AG20443 (cell line): Measurements from ENCODE around the gene SCN4A.
"Not testable (repeated sequence)": the region's sequence is repeated elsewhere in the genome, so short reads cannot be mapped to it uniquely, and the experiment has no call there.

ENCODE experiments used
- DNase-seq: peaks from one replicate; pipeline ENCODE4 v3.0.0; 2012; ENCODE audit warnings: low spot score, mixed read lengths

Gene SCN4A

DNA sequence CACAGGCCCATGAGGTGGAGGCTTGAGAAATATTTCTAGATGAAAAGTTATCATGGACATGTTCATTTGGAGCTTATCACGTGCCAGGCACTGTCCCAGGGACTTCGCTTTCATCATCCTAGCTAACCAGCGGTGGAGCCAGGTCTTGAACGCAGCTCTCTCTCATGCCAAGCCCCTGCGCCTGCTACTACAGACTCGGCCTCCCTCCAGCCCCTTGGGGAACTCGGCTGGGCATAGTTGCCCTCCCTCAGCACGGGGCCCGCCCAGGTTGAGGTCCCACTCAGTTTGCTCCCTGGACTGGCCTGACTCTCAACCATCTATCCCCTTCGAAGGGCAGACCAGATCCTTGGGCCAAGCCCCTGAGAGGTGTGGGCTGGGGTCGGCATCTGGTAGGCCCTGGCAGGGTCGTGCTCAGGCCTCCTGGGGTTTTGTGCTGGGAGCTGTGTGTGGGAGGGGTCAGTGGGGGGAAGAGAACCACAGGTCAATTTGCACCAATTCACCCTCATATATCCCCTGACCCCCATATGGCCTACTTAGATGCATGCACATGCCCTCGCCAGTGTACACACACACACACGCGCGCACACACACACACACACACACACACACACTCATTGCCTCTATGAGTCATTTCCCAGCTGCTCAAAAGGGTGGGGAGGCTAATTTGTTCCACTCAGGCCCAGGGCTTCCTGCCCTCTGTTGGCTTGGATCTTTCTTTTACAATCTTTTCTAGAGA lies 12.1 kb upstream of the SCN4A start:
- peak; percentile 91 for DNase-seq

DNA sequence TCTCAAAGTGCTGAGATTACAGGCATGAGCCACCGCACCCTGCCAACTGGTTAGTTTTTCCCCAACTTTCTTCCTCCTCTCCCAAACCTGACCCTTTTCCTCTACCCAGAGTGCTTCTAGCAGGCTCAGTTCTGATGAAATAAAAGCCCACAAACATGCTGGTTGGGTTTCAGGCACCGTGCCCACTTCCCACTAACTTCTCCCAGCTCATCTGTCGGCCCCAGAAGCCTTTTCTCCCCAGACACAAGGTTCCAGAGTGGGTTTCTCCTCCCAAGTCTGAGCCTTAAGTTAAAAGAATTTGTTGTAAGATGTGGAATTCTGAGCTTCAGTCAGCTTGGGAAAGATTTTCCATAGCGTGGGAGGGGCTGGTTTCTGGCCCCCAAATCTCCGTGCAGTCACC lies 11.5 kb upstream of the SCN4A start:
- peak; percentile 48 for DNase-seq

GRCh38 chr17:63983320-63983719 lies 10.6 kb upstream of the SCN4A start:
- DNase-seq = no peak

DNA sequence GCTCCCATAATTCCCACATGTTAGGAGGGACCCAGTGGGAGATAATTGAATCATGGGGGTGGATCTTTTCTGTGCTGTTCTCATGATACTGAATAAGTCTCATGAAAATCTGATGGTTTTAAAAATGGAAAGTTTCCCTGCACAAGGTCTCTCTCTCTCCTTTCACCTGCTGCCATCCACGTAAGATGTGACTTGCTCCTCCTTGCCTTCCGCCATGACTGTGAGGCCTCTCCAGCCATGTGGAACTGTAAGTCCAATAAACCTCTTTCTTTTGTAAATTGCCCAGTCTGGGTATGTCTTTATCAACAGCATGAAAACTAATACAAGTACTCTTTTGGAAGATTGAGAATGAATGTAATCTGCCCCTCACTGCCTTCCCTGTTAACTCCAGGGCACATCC lies 9.9 kb upstream of the SCN4A start:
- DNase-seq = not testable (repeated sequence)

DNA sequence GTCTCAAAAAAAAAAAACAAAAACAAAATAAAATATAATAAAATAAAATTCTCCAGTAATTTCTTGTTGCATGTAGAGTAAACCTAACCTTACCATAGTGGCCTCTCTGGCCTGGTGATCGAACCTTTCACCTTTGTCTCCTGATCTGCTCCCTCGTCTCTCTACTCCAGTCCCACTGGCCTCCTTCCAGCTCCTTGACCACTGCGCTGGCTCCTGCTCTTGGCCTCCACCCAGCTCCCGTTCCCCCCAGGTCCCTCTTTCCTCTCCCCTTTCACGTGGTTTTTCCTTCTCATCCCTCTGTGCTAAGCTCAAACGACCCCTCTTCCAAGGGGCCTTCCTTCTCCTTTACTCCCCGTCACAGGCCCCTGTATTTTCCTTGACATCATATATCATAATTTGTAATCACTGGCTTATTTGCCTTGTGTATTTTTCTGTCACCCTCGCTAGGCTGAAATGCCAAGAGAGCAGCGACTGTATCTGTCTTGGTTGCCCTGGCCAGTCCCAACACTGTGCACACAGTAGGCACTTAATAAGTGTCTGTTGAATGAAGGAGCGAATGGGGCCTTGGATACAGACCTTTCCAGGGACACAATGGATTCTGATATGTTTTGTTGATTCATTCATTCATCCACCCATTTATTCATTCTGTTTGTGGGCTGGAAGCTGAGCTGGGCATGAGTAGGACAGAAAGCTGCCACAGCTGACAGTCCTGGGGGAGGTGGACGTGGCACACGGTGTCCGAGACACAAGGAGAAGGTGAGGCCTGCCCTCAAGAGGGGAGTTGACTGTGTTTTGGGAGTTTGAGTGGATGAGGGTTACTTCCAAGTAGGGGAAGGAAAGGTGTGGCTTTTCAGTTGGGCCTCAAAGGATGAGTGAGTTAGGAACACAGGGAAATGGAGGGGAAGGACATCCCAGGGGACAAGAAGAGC lies 5.8 kb upstream of the SCN4A start:
- no peak for DNase-seq

DNA sequence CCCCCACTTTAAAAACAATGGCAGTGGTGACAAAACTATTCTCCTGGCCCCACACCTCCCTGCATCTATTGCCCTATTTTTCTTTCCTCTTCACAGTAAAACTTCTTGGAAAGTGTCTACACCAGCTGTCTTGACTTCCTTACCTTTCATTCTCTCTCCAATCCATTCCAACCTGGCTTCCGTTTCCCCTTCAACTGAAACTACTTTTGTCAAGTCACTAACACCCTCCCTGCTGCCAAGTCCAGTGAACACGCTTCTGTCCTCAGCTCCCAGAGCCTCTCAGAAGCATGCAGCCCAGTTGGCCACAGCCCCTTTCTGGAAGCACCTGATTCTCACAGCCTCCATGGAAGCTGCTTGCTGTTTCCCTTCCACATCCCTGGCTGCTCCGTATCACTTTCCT lies 4.0 kb upstream of the SCN4A start:
- DNase-seq = no peak

GRCh38 chr17:63975541-63976092 lies 2.9 kb upstream of the SCN4A start:
- DNase-seq = no peak

- peak; percentile 59 for DNase-seq
Observed at GRCh38 chr17:63974594-63975192, 2.0 kb upstream of the SCN4A start.

GRCh38 chr17:63973930-63974593 lies 1.3 kb upstream of the SCN4A start:
- DNase-seq = peak; percentile 45

GRCh38 chr17:63973247-63973646 lies 529 bp upstream of the SCN4A start:
- DNase-seq = no peak

- DNase-seq = no peak
Observed at GRCh38 chr17:63969278-63969677, 3.4 kb downstream of the SCN4A start.

DNA sequence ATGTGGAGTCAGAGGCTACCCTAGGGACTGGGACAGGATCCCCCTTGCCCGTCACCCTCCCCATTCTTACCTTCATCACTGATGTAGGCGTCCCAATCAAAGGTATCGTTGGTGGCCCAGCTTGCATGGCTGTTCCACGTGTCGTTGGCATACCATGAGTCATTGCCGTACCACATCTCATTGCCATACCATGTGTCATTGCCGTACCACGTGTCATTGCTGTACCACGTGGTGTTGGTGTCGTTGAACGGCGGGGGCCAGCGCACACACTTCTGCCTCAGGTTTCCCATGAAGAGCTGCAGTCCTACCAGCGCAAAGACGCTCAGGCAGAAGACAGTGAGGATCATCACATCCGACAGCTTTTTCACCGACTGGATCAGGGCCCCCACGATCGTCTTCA lies 4.8 kb downstream of the SCN4A start:
- DNase-seq = no peak

DNA sequence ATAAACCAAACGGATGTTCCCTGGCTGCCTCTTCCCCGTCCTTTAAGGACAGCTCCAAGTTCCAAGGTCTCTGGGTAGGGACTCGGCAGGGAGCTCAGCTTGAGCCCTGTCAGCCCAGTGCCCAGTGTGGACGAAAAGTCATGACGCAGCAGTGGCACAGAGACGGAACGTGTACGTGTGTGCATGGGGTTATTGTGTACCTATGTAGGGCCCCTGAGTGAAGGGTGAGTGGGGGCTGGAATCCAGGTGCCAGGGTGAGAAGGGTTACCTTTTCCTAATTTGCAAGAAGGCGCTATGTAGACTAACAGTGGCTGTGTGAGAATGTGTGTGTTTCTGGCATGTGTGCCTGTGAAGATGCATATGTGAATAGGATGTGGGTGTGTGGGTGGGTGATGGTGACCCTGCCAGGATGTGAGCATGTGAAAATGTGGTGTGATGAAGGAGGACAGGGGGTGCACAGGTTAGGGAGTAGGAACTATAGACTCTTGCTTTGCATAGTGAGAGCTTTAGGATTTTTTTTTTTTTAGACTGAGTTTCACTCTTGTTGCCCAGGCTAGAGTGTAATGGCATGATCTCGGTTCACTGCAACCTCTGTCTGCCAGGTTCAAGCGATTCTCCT lies 6.0 kb downstream of the SCN4A start:
- no peak for DNase-seq

DNA sequence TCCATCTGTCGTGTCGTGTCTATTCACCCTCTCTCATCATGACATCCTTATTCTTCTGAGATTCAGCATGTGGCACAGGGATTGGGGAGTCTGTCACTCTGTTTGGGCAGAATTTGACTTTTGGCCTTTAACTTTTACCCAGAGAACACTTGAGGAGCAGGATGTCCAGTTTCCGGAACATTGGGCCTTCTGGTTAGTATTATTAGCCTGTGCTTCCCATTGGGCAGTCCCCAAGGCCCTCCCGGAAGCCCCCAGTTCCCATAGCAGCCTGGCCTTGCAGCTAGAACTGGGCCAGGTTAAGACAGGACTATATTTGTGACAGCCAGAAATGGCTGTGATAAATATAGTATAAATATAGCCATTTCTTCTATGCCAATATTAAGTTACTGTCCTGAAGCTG lies 9.6 kb downstream of the SCN4A start:
- no peak for DNase-seq

GRCh38 chr17:63962298-63962744 lies 10.4 kb downstream of the SCN4A start:
- no peak for DNase-seq

DNA sequence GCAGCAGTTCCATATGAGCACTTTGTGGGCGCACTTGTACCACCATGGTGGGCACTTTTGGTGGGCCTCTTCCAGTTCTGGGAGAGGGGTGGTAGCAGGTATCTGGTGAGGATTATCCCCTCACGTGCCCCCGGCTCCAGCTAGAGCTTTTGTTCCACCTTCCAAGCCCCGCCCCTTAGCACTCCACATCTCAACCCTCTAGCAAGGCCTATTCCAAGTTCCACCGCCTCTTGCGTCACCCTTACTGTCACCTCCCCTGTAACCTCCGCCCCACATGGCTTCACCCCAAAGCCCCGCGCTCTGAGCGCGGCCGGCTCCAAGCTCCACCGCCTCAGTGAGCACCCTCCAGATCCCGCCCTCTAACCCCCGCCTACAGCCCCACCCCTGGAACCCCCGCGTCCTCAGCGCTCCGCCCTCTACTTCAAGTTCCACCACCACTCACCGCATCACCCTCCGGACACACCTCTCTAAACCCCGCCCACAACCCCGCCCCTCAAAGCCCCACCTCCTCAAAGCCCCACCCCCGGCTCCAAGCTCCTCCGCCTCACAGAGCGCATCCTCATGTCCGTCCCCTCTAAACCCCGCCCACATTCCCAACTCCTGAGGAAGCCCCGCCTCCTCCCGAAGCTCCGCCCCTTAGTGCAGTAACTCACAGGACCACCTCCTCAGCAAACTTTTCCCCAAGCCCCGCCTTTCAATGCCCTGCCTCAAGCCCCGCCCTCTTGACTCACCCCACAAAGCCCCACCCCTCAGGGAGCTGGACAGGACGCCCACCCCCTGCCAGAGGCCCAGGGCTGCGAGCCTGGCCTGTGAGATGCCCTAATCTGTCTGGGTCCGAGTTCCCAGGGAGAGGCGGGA lies 11.1 kb downstream of the SCN4A start:
- DNase-seq = peak; percentile 82

- no peak for DNase-seq
Observed at GRCh38 chr17:63960430-63960829, 12.3 kb downstream of the SCN4A start.

DNA sequence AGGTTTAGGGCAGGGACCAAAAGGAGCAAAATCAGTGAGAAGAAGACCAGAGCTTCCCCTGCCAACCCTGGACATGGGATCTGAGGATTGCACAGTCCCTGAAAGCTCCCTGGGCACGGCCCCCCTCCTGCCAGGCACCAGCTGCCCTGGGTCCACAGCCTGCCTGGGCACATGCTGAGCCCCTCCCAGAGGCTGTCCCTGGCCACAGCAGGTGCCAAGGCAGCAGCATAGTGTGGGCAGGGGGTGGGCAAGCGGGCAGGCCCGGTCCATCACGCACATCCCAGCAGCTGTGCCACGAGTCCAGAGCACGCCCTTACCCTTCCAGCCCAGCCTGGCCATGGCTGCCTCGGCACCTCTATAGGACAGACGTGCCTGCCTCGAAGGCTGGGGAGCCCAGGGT lies 12.7 kb downstream of the SCN4A start:
- DNase-seq = no peak

- peak; percentile 35 for DNase-seq
Observed at GRCh38 chr17:63956296-63956920, 16.3 kb downstream of the SCN4A start.

- no peak for DNase-seq
Observed at GRCh38 chr17:63955791-63956190, 16.9 kb downstream of the SCN4A start.
